ENCODE data around the gene COX6A2.

- TF ChIP-seq POLR2A (IDR thresholded peaks at IDR 0.05) (no peak), CTCF (IDR thresholded peaks at IDR 0.05) (no peak), EP300 (IDR thresholded peaks at IDR 0.05) (no peak)
Observed at GRCh38 chr16:31430380-31431052, 2.4 kb upstream of the COX6A2 start.
